Activated CD4-positive, alpha-beta T cell treated with anti-CD3 and anti-CD28 coated beads for 1 hour (primary cell): ENCODE measurements around the gene OR4A16.

ENCODE experiments used
- DNase-seq: peaks from one replicate; pipeline ENCODE4 v3.0.0-alpha.2; 2020

The OR4A16 gene, protein sequence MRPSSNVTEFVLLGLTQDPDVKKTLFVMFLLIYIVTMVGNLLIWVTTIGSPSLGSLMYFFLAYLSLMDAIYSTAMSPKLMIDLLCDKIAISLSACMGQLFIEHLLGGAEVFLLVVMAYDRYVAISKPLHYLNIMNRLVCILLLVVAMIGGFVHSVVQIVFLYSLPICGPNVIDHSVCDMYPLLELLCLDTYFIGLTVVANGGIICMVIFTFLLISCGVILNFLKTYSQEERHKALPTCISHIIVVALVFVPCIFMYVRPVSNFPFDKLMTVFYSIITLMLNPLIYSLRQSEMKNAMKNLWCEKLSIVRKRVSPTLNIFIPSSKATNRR

DNA sequence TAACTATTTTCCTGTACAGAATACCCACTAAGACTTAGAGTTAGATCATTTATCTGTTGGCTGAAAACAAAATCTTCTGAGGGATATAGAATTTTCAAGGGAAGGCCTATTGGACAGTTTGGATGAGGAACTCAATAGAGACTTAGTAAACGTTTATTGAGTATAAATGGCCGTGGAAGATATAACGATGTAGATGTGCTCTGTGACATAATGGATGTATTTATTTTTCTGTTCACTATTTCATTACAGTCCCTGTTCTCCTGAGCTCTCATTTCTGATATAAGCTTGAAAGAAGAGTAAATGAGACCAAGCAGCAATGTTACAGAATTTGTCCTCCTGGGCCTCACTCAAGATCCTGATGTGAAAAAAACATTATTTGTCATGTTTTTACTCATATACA, at the start of gene OR4A16:
Gene OR4A16, plus strand, starts transcription at position 301 of the 400 bp plus-strand sequence. Its CDS starts 0 bp downstream, at position 301.
- no peak for DNase-seq

DNA sequence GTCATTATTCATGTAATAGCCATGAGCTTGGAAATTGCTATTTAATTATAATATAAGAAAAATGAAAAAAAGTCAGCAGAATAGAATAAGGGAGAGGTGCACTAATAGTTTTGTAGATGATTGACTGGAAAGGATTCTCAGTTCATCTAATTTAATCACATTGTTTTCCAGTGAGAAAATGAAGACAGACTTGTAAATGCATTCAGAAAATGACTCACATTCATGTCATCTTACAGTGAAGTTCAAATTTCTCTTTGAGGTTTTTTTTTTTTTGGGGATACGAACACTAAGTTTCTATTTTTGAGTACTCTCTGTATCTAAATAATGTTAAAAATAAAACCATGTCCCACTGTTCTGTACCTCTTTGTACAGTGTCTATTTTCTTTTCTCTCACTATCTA, 18.5 kb upstream of the OR4A16 start:
- no peak for DNase-seq

DNA sequence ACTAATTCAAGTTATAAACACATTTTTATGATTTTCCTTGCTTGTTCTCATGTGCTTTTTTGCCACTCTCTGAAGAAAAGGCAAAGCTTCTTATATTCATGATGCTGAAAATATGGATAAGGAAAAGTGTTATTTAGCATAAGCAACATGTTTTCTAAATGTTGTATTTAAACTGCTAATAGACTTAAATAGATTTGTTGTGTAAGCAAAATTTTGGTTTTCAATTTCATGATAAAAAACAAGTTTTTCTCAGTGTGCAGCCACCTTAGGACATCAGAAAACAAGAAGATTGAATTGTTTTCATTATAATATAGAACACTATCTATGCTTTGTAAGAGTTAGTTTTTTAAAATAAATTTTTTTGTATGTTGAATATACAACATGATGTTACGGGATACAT, 2.3 kb downstream of the OR4A16 start:
- no peak for DNase-seq

GRCh38 chr11:55349032-55349431, 6.0 kb downstream of the OR4A16 start:
- DNase-seq, result no peak

DNA sequence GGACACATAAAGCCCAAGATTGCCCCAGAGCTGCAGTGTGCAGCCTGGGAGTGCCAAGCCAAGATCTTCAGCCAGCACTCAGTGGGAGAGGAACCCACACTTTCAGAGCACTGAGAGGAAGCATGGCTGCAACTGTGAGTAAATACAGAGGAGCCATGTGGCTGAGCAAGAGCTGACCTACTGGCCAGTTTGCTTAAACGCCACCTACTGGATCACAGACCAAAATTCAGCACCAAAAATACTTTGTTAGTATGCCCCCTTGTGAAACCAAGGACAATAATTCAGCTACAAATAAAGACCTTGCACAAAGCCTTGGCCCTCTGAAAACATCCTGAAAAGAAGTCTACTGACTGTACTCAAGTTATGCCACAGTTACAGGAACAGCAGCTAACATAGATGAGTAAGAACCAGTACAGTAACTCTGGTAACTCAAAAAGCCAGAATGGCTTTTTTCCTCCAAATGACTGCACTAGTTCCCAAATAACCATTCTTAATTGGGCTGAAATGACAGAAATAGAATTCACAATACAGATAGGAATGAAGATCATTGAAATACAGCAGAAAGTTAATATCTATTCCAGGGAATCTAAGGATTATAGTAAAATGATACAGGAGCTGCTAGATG, 14.7 kb downstream of the OR4A16 start:
- no peak for DNase-seq

GRCh38 chr11:55367674-55368073, 24.7 kb downstream of the OR4A16 start, which contains the start of gene OR4A15:
OR4A15 (plus strand) TSS chr11:55367974; CDS start chr11:55367974, 0 bp downstream.
- no peak for DNase-seq
